Panc1 (cell line): ENCODE measurements around the gene DACH1. TPM values are rescaled to one million over a fixed set of nuclear protein-coding genes. Genes with fewer than 3 reads are reported as not detected.

Experiments
- ATAC-seq: fragments of 200-7000 bp; cut with Tn5 transposase; 2 replicates; pipeline ENCODE4 v1.9.1; 2020; ENCODE audit warnings: mild to moderate bottlenecking, moderate library complexity
- BruUV-seq: library from RNA; stranded (reverse); fragments of 400-500 nt; replicated peaks from 2 replicates; lab custom pipeline; 2021; lab: Mats Ljungman, UMichigan
- CTCF ChIA-PET: fragments of 300-600 bp; sonication (Branson Sonifier 250); formaldehyde crosslinking; loops from one replicate; lab custom pipeline; 2022; ENCODE audit warnings: antibody characterized with exemption; lab: Charles Lee
- POLR2A ChIA-PET: fragments of 300-600 bp; sonication (Branson Sonifier 250); formaldehyde crosslinking; loops from one replicate; lab custom pipeline; 2022; ENCODE audit warnings: antibody characterized with exemption; lab: Charles Lee
- DNase-seq: peaks from one replicate; pipeline ENCODE4 v3.0.0-alpha.2; 2010; ENCODE audit warnings: low read depth, low spot score
- H3K27ac ChIP-seq: 2 replicates; pipeline ENCODE4 v1.5.1; 2011; ENCODE audit warnings: mild to moderate bottlenecking, low read length, inconsistent platforms
- H3K27me3 ChIP-seq: fragments of 200-500 bp; sonication (Bioruptor generic); 2 replicates; pipeline ENCODE4 v1.6.0; 2014; ENCODE audit warnings: low read length, inconsistent platforms; ENCODE audit not compliant: control insufficient read depth, insufficient read depth
- H3K36me3 ChIP-seq: fragments of 200-500 bp; sonication (Bioruptor generic); 2 replicates; pipeline ENCODE4 v1.5.1; 2014; ENCODE audit warnings: inconsistent platforms, mild to moderate bottlenecking, low read length, moderate library complexity; ENCODE audit not compliant: control insufficient read depth, insufficient read depth
- H3K4me1 ChIP-seq: 2 replicates; pipeline ENCODE4 v1.5.1; 2011; ENCODE audit warnings: inconsistent platforms, mild to moderate bottlenecking, low read length, moderate library complexity; ENCODE audit not compliant: control insufficient read depth, insufficient read depth
- H3K4me3 ChIP-seq, 2 experiments: 2 replicates each; pipeline ENCODE4 v1.5.1; 2011 to 2012; ENCODE audit warnings: low read depth in 2 of 2, low read length in 2 of 2, mild to moderate bottlenecking in 2 of 2, inconsistent platforms in 1 of 2, moderate library complexity in 1 of 2
- H3K9me3 ChIP-seq: fragments of 200-500 bp; sonication (Bioruptor generic); 2 replicates; pipeline ENCODE4 v1.5.1; 2014; ENCODE audit warnings: low read depth, mild to moderate bottlenecking, inconsistent platforms, low read length, moderate library complexity; ENCODE audit not compliant: control insufficient read depth, insufficient read depth
- CTCF ChIP-seq: fragments of 450-650 bp; IDR thresholded peaks from 2 replicates; pipeline ENCODE4 v1.5.1; 2017; ENCODE audit warnings: mild to moderate bottlenecking
- POLR2AphosphoS5 ChIP-seq: IDR thresholded peaks from 2 replicates; pipeline ENCODE4 v1.6.1; 2012; ENCODE audit warnings: mild to moderate bottlenecking, low read depth, low read length, moderate library complexity
- REST ChIP-seq, 2 experiments: IDR thresholded peaks; 2 replicates each; pipeline ENCODE4 v1.6.1; 2011 to 2012; ENCODE audit warnings: low read depth in 2 of 2, control low read depth in 1 of 2, low read length in 1 of 2, mild to moderate bottlenecking in 1 of 2, moderate library complexity in 1 of 2; ENCODE audit not compliant: insufficient read depth in 1 of 2
- SIN3A ChIP-seq: IDR thresholded peaks from 2 replicates; pipeline ENCODE4 v1.6.1; 2012; ENCODE audit warnings: low read depth, mild to moderate bottlenecking, low read length, moderate library complexity, borderline replicate concordance; ENCODE audit not compliant: insufficient read depth
- TCF7L2 ChIP-seq: IDR thresholded peaks from 2 replicates; pipeline ENCODE4 v1.6.1; 2011; ENCODE audit warnings: mild to moderate bottlenecking, low read depth, low read length, inconsistent platforms
- in situ Hi-C: cut with HindIII; loops from 2 replicates; pipeline ENCODE4 v1.10.0; 2016; ENCODE audit warnings: low sequenced_read_pairs, low pct_unique_long_range_greater_than_20kb
- intact Hi-C: fragments of 100-400 bp; cut with micrococcal nuclease; formaldehyde crosslinking; loops from one replicate; pipeline ENCODE4 v1.10.0; 2022; ENCODE audit not compliant: unreplicated experiment
- total RNA-seq: library from RNA; stranded (reverse); gene quantifications from one replicate; pipeline ENCODE4 v1.2.1, GENCODE V29; 2021; ENCODE audit not compliant: unreplicated experiment

Gene DACH1
- total RNA-seq, 1 experiment from 2014 or later = 0.54 TPM

- Histone ChIP-seq H3K9me3 (no peaks in the 10 kb centered on the region), H3K27me3 (no peaks in the 10 kb centered on the region), H3K4me1 (no peaks in the 10 kb centered on the region), H3K27ac (no peak overlapping the region), H3K36me3 (no peaks in the 10 kb centered on the region), H3K4me3 (no peak overlapping the region)
- intact Hi-C loops (no loop called here), in situ Hi-C loops (no loop called here)
- no TSS peak for BruUV-seq
- CTCF ChIA-PET = no interaction called here
- ATAC-seq = no peak
- TF ChIP-seq REST (IDR thresholded peaks at IDR 0.05; ENCODE audit: insufficient read depth in 1 of 2, low read depth in 2 of 2, low read length in 1 of 2) = no peak
- no peak for TF ChIP-seq CTCF
- no peak for TF ChIP-seq POLR2AphosphoS5
- TF ChIP-seq TCF7L2 = no peak
- TF ChIP-seq SIN3A = no peak
- no peak for DNase-seq
- POLR2A ChIA-PET = no interaction called here
Measured at GRCh38 chr13:71625694-71626093, 241.3 kb downstream of the DACH1 start.

GRCh38 chr13:71624653-71625600 lies 242.1 kb downstream of the DACH1 start:
- no peaks in the 10 kb centered on the region for H3K9me3 ChIP-seq
- ATAC-seq (no peak), DNase-seq (no peak)
- H3K27me3 ChIP-seq = no peaks in the 10 kb centered on the region
- no peaks in the 10 kb centered on the region for H3K4me1 ChIP-seq
- no peak overlapping the region for H3K27ac ChIP-seq
- H3K4me3 ChIP-seq = no peak overlapping the region
- TF ChIP-seq TCF7L2 (no peak), POLR2AphosphoS5 (no peak), SIN3A (no peak), REST (IDR thresholded peaks at IDR 0.05; ENCODE audit: insufficient read depth in 1 of 2, low read depth in 2 of 2, low read length in 1 of 2) (no peak)
- ChIA-PET POLR2A (no interaction called here), CTCF (no interaction called here)
- intact Hi-C loops (no loop called here), in situ Hi-C loops (no loop called here)
- no peaks in the 10 kb centered on the region for H3K36me3 ChIP-seq
- BruUV-seq = no TSS peak
